ENCODE data around the gene SEMA7A.

- TF ChIP-seq CTCF (IDR thresholded peaks at IDR 0.05), result no peak
- TF ChIP-seq POLR2A (IDR thresholded peaks at IDR 0.05), result no peak
These were observed 52.3 kb downstream of the SEMA7A start for GRCh38 chr15:74381481-74381880.

Data from uterus (tissue), 2 donors.